Right renal pelvis (tissue), 4 donors: ENCODE measurements around the gene CACNA1B. TPM values are rescaled to one million over a fixed set of nuclear protein-coding genes. Genes with fewer than 3 reads are reported as not detected.

Experiments
- DNase-seq, 4 donors: peaks; one replicate each; pipeline ENCODE4 v3.0.0-alpha.2; 2013; ENCODE audit warnings: low read depth in 4 of 4, low spot score in 3 of 4, missing footprints in 1 of 4
- polyA plus RNA-seq, 4 donors: library from polyadenylated mRNA; unstranded; fragments of 120-200 nt; gene quantifications; one replicate each; pipeline ENCODE4 v1.2.1, GENCODE V29; 2013; ENCODE audit not compliant: insufficient read length in 4 of 4

The CACNA1B gene
- polyA plus RNA-seq, 4 donors = 0.12 to 0.39 (median 0.24) TPM

DNA sequence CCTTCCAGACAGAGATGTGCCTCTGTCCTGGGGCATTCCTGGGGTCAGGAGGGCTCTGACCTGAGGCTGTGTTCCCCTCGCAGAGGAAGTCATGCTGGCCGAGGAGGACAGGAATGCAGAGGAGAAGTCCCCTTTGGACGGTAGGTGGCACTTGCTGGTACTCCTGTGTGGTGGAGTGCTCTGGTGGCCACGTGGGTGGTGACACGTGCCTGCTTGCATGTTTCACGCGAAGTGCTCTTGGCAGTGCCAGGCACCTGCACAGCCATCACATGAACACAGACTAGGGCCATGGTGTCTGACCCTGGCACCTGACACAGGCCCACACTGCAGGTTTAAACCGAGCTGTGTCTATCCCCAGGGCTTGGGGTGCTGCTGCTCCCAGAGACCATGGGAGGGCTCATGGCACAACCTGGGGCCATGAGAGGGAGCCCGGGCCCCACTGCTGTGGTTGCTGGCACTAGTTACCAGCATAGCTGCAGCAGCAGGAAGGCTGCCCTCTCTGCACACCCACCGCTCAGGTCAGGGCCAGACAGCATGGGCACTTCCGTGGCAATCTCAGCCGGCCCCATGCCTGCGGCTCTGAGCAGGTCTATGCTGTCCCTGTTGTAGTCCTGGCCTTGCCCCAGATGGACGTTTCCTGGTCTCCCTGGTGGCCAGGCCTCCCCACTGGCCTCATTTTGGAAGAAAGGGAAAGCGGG, 79.3 kb downstream of the CACNA1B start:
- no peak for DNase-seq

DNA sequence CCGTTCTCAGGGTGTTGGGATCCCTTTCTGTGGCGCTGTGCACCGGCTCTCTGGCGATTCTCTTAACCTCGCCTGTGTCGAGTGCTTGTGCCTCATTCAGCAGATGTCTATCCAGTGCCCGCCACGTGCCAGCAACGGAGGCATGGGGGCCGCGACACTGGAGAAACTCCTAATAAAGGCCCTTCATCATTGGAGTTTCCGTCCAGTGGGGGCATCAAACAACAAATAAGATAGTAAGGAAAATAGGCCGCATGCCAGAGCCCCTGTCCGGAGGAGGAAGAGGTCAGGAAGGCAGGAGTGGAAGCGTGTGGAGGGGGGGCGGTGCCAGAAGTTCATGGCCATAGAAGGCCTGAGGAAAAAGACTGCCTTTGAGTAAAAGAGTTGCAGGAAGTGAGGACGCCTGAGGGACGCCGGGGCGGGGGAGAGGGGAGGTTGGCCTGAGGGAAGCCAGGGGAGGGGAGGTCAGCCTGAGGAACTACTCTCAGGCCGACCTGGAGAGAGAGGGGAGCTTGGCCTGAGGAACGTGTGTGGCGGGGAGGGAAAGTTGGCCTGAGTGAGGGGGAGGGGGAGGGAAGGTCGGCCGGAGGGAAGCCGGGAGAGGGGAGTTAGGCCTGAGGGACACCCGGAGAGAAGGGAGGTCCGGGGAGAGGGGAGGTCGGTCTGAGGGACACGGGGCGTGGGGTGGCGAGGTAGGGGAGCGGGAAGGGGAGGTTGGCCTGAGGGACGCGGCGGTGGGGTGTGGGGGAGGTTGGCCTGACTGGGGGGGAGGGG, 82.2 kb downstream of the CACNA1B start:
- no peak for DNase-seq

DNA sequence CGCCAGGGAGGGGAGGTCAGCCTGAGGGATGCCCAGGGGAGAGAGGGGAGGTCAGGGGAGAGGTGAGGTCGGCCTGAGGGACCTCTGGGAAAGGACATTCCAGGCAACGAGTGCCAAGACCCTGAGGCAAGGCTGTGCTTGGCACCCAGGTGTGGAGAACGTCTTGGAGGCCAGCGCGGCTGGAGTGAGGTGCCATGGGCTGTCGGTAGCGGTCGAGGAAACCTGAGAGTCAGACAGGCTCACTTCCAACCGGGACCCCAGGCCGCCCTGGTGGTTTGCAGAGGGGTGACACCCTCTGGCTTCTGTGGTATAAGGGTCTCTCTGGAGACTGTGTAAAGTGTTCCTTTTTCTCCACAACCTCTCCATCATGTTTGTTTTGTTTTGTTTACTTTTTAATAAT, 82.9 kb downstream of the CACNA1B start:
- DNase-seq = no peak

DNA sequence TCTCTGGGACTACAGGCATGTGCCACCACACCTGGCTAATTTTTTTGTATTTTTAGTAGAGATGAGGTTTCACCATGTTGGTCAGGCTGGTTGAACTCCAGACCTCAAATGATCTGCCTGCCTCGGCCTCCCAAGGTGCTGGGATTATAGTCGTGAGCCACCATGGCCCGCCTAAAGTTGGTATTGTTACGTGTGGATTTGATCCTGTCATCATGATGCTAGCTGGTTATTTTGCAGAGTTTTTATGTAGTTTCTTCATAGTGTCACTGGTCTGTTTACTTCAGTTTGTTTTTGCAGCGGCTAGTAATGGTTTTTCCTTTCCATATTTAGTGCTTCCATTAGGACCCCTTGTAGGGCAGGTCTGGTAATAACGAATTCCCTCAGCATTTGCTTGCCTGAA, 85.9 kb downstream of the CACNA1B start:
- DNase-seq = no peak

DNA sequence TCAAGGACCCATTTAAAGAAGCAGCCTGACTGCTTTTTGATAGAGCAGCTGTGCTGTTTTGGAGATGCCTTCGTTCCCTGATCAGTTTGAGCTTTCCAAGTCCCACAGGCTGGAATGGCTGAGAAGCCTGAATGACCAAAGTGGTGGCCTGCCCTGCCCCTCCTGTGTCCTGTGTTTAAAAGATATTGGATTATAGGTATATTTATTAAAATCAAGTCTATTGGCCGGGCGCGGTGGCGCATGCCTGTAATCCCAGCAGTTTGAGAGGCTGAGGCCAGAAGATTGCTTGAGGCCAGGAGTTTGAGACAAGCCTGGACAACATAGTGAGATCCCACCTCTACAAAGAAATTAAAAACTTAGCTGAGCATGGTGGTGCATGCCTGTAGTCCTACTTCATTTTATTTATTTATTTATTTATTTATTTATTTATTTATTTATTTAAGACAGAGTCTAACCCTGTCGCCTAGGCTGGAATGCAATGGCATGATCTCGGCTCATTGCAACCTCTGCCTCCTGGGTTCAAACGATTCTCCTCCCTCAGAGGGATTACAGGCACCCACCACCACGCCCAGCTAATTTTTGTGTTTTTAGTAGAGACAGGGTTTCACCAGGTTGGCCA, 87.7 kb downstream of the CACNA1B start:
- no peak for DNase-seq

DNA sequence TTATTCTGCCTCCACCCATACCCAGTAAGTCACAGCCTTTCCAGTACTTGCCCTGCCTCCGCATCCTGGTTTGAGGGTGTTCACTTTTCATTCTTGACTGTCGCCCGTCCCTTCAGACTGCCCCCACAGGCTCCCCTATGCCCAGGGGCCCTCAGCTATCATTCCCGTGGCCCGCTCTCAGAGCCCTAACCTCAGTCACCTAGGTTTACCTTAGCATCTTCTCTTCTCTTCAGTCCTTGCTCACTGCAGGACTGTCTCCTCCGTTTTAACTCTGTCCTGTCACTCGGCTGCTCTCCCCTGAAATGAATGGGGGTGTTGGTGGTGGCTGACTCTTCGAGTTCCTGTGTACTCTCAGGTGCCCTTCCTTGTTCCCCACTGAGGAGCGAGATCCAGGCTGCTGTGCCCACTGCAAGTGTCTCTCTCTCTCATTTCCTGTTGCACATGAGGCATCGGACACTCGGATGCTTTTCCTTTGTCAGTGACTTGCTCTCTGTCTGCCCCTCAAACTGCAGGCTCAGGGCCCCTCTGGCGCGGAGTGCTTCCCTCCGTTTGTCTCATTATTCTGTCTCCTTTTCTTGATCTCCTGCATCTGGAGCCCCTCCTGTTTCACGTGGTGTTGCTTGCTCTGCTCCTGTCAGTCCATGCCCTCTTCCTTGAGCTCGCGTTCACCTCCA, 89.8 kb downstream of the CACNA1B start:
- peak in 1 of 4 donors; percentile 5 for DNase-seq

DNA sequence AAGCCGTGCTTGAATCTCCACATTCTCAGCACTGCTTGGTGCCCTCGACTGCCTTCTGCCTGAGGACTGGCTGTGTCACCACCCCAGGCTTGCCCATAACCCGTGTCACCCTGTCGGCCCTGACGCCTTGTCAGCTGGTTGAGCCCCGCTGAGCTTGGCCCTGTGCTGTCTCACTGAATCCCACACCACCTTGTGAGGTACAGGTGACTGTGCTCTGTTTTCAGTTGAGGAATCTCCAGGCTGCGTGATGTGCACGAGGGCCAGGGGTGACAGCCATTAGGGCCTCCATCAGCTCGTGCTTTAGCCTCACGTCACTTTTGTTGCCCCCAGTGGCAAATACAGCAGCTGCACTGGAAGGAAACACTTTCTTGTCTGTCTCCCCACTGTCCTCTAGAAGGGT, 90.7 kb downstream of the CACNA1B start:
- DNase-seq = no peak

DNA sequence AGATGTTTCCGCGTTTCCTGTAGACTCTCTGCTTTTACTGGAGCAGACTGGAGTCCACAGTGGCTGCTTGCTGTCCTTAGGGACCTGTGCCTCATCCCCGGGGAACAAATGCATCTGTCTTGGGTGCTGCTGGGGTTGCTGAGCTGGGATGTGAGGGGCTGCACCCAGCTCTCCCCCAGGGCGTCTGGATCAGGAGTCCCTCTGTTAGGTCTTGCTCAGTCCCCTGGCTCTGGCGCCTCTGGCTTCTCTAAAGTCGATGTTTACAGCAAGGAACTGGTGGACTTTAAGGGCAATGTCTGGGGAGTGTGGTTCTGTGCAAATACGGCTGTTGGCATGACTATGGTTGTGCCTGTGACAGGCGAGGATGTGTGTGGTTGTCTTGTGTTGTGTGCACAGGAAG, 91.4 kb downstream of the CACNA1B start:
- no peak for DNase-seq

DNA sequence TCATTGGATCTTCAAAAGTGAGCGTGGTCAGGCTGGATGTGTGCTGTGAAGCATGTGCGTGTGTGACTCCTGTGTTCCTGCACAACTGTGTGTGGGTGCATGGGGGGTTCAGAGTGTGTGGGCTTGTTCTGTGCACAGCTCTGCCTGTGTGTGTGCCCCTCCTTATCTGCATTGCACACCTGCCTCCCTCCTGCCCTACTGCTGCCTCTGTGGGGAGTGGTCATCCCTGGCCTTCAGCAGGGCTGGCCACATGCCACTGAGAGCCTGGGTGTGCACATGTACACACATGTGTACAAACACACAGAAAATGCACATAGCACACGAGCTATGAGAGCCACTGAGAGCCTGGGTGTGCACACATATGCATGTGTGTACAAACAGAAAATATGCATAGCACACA, 92.1 kb downstream of the CACNA1B start:
- no peak for DNase-seq

DNA sequence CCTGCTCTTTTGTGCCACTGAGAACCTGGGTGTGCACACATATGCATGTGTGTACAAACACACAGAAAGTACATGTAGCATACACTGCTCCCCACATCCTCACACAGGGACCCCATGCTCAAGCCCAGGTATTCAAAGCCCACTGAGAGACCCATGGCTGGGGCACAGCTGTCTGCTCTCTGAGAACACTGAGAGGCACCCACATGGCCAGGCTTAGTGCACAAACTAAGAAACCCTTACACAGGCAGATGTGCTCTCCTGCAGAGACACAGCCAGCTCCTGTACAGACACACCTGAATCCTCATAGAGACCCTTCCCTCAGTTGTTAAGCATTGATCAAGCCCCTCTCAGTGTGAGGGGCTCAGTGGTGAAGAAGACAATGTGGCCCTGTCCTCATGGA, 92.5 kb downstream of the CACNA1B start:
- DNase-seq = no peak

DNA sequence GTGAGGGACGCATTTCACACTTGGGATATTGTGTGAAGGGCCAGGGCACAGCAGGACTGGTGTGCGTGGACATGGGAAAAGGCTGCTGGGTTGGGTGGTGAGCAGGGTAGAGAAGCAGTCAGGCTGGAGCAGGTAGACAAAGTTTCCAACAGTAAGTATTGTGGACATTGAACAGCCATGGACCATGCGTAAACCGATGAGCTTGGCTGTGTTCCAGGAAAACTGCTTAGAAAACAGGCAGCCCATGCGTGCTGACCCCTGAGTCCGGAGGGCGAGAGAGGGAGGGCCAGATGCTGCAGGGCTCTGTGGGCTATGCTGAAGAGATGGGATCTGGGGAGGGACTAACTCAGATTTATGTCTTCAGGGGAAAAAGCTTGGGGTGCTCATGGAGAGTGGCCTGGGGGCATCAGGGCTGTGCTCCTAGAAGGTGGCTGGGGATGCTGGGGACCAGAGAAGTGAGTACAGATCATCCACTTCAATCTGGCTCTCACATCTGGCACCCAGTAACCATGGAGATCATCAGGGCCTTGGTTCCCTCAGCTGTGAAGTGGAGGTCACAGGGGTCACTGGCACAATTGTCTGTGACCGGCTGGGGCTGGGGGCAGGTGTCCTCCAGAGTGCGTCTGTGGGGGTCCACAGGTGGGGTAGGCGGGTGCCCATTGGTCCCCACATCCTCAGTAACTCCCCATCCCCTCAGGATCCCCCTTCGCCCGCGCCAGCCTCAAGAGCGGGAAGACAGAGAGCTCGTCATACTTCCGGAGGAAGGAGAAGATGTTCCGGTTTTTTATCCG, 93.3 kb downstream of the CACNA1B start:
- peak in 1 of 4 donors; percentile 12 for DNase-seq

DNA sequence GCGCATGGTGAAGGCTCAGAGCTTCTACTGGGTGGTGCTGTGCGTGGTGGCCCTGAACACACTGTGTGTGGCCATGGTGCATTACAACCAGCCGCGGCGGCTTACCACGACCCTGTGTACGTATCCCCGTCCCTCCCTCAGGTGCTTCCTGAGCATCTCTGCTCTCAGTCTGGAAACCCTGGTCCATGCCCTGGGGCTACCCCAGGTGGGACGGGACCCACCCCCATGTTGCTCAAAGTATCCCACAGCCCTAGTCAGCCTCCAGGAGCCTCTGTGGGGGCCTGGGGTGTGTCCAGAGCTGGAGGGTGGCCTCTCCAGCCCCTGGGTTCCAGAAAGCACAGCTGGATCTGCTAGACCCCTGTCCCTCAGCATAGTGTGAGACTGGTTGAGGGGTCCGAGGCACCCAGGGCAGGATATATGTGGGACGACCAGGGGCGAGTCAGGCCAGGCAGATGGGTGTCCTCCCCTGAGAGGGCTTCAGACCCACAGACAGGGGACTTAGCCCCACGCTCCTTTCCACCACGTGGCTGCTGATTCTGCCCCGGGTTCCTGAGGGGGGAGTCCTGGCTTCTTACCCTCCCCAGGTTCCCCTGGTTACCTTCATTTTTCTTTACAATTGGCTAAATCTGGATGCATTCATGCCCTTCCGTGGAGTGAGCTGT, 94.0 kb downstream of the CACNA1B start:
- no peak for DNase-seq

DNA sequence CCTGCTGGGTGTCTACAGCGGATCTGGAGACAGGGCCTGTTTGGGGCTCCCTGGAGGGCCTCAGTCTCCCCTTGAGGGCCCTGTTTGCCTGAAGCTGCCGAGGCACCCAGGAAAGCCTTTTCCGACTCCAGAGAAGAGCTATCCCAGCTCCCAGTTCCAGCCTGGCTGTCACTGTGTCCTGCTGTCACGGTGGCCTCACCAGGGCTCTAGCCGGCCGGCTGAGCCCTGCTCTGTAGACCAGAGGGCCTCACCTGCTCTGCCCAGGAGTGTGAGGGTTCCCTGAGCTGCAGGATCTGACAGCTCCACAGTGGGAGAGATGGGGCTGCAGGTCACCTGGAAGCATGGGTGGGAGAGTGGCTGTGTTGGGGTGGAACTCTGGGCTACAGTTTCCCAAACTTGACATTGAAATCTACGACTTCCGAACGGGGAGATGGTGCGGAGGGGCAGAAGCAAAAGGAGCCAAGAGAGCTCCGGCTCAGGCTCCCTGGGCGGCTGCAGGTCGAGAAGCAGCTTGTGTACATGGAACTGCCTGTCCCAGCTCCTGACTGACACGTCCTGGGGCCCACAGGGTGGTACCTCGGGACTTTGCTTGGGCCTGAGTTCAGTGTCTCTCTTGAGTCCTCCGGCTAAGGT, 94.9 kb downstream of the CACNA1B start:
- DNase-seq = no peak

DNA sequence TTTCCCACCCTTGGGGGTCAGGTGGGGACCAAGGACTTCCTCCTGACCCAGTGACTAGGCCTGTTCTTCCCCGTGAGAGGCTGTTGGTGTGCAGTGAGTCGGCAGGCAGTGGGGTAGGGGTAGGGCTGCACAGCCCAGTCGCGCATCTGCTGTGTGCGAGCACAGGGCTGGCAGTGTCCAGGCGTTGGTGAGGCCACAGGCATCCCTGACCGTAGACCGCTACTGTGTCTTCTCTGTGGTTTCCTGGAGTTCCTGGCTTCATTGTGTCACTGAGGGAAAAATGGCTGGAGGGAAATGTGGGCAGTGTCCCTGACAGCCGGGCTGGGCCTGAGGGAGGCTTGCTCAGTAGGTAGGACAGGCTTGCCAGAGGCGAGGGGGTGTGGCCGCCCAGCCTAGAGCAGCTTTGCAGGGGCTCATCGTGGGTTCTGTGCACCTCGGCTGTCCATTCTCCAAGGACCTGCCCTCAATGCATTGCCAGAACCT, 95.4 kb downstream of the CACNA1B start:
- DNase-seq = no peak

DNA sequence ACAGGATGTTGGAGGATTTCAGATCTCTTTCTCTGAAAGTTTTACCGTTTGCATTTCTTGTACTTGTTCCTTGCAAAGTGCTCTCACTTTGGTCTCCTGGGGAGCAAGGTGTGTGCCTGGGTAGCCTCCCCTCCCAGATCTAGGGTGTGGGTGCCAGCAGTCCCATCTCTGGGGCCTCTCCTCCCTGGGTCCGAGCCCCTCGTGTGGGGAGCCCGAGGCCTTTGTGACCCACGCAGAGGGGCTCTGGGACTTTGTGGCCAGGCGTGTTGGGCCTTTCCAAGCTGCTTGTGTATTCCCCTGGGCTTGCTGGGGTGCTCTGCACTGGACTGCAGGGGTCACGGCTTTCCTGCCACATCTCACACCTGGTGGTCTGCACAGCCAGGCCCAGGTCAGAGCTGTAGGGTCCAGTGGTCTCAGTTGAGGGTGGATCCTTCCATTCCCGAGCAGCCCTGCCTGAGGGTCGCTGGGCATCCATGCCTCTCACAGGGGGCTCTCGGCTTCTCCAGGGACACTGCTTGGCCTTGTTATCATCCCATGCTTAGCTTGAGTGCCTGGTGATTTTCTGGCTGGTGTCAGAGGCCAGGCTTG, 96.3 kb downstream of the CACNA1B start:
- no peak for DNase-seq

DNA sequence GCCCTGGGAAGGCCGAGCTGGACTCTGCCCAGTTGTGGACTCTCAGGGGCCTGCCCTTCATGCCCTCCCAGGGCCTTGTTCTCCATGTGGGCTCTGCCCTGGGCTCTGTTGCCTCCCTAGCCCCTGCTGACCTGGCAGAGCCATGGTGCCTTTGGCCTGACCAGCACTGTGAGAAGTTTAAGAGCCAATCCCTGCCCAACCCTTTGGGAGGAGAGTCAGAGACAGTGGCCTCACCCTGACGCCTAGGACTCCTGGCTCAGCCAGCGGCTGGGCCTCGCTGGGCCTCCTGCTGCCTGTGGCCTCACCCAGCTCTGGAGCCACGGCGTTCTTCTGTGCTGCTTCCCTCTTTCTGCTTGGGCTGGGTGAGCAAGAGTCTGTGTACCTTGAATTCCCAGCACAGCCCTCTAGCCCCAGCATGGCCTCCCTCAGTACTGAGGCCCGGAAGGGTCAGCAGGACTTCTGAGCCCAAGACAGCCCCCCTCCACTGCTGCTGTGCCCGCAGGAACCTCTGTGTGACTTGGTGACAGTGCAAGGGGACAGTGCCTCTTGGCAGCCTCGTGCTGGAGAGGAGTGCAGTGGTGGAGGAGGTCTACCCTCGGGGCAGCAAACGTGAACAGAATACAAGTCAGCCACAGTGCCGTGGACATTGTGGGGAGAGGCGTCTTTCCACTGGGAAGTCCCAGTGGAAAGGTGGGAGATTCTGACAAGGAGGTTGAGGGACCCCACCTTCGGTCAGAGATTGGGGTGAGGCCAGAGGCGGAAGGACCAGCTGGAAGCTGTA, 97.4 kb downstream of the CACNA1B start:
- no peak for DNase-seq

DNA sequence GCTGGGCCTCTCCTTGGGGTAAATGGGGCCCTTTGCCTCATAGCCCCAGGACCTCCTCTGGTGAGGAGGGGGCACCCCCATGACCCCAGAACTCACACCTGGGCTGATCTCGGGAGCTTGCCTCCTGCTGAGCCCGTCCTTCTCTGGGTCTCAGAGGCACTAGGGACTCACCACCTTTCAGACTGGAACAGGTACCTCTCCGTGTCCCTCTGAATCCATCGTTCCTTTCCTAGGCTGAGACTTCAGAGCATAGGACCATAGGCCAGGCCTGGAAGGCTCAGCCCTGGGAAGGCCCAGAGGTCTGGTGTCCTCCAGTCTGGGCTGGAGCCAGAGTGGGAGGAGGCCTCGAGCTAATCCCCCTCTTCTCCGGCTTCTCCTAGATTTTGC, 97.9 kb downstream of the CACNA1B start:
- no peak for DNase-seq

DNA sequence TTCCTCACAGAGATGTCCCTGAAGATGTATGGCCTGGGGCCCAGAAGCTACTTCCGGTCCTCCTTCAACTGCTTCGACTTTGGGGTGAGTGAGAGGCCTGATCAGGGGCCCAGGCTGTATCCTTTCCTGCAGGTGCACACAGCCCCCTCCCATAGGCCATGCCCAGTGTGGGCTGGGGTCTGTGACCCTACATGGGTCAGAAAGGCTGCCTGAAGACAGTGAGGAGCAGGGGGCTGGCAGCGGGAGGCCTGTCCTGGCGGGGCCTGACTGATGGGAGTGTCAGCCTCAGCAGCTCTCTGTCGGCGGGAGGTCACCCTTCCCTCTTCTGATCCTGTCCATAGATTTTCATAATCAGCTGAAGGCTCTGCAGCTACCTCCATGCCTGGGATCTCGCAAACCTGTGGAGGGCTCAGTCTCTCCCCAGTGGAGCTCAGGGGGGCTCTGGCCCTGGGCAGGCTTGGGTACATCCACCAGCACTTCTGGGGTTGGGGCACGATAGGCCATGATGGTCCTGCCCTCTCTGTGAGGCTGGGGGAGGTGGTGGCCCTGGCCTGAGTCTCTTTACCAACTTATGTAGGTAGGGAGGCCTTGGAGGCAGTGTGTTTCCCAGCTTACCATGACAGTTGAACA, 98.5 kb downstream of the CACNA1B start:
- DNase-seq = no peak
